Measurements from ENCODE around the gene TSPAN5. TPM values are rescaled to one million over a fixed set of nuclear protein-coding genes. Genes with fewer than 3 reads are reported as not detected.

The TSPAN5 gene
- total RNA-seq, 3 donors from 2014 or later (not counting 1 experiment from before 2014, with no cell fraction given): 6.8 to 13.7 (median 11.4) TPM

DNA sequence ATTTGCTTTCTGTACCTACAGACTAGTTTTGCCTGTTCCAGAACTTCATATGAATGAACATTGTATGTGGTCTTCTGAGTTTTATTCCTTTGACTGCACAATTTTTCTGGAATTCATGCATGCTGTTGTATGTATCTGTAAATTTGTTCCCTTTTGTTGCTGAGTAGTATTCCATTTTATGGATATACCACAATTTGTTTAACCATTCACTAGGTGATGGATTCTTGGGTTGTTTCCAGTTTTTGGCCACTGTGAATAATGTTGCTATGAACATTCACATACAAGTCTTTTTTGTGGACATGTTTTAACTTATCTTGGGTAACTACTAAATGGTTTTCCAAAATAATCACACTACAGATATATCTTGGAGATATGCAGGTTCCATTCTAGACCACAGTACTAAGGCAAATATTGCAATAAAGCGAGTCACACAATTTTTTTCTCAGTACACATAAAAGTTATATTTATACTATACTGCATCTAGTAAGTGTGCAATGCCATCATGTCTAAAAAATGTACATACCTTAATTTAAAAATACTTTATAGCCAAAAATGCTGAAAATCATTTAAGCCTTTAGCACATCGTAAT lies 58.7 kb downstream of the TSPAN5 start:
- H3K36me3 Mint-ChIP-seq: no peaks in the 10 kb centered on the region
- TF ChIP-seq, protein P1, sequence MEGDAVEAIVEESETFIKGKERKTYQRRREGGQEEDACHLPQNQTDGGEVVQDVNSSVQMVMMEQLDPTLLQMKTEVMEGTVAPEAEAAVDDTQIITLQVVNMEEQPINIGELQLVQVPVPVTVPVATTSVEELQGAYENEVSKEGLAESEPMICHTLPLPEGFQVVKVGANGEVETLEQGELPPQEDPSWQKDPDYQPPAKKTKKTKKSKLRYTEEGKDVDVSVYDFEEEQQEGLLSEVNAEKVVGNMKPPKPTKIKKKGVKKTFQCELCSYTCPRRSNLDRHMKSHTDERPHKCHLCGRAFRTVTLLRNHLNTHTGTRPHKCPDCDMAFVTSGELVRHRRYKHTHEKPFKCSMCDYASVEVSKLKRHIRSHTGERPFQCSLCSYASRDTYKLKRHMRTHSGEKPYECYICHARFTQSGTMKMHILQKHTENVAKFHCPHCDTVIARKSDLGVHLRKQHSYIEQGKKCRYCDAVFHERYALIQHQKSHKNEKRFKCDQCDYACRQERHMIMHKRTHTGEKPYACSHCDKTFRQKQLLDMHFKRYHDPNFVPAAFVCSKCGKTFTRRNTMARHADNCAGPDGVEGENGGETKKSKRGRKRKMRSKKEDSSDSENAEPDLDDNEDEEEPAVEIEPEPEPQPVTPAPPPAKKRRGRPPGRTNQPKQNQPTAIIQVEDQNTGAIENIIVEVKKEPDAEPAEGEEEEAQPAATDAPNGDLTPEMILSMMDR (IDR thresholded peaks at IDR 0.05): no peak
- H3K36me3 ChIP-seq (ENCODE audit: control insufficient read depth, insufficient read depth, low read length): no peaks in the 10 kb centered on the region
- H3K4me3 Mint-ChIP-seq: no peak overlapping the region
- H3K4me1 ChIP-seq (ENCODE audit: control insufficient read depth, insufficient read depth, low read length): peaks cover 3% of the 10 kb centered on the region
- no peaks in the 10 kb centered on the region for H3K9me3 Mint-ChIP-seq
- no peak overlapping the region for H3K27ac ChIP-seq (ENCODE audit: low read length)
- H3K27me3 Mint-ChIP-seq (ENCODE audit: low read depth in 2 of 2): no peaks in the 10 kb centered on the region
- intact Hi-C loops (cut with micrococcal nuclease): no loop called here
- WGBS (ENCODE audit: insufficient coverage): 90% methylated on average over 2 of the region's 2 CpGs
- no peak overlapping the region for H3K4me3 ChIP-seq (ENCODE audit: low read length)
- no peaks in the 10 kb centered on the region for H3K27me3 ChIP-seq (ENCODE audit: control insufficient read depth, insufficient read depth, low read length)
- no peaks in the 10 kb centered on the region for H3K9me3 ChIP-seq (ENCODE audit: control insufficient read depth, insufficient read depth, low read length)
- ATAC-seq (no peak), DNase-seq (no peak)
- no peak overlapping the region for H3K27ac Mint-ChIP-seq
- H3K4me1 Mint-ChIP-seq: peaks cover 36 to 38% of the 10 kb centered on the region in 2 donors

DNA sequence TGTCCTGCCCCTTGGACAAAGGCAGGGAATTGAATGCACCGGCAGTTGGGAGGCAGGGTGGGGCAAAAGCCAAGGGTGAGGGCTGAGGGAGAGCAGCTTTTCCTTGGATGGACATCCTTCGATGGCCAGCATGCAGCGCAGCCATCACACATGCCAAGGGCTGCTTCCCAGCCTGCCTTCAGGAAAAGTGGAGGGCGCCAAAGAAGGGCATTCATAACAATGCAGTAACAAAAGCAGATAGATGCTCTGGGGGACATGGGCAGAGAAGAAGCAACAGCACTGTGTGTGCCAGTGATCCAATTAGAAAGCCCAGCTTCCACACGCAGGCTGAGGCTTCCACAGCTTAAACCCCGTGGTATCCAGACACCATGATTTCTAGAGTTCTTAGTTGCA lies 71.5 kb downstream of the TSPAN5 start:
- Mint-ChIP-seq H3K27ac (no peak overlapping the region), H3K27me3 (ENCODE audit: low read depth in 2 of 2) (no peaks in the 10 kb centered on the region), H3K36me3 (no peaks in the 10 kb centered on the region), H3K4me3 (no peak overlapping the region), H3K9me3 (no peaks in the 10 kb centered on the region), H3K4me1 (peaks cover 13 to 22% of the 10 kb centered on the region in 2 donors)
- DNase-seq (no peak), ATAC-seq (no peak)
- Histone ChIP-seq H3K9me3 (ENCODE audit: control insufficient read depth, insufficient read depth, low read length) (no peaks in the 10 kb centered on the region), H3K27ac (ENCODE audit: low read length) (no peak overlapping the region), H3K4me3 (ENCODE audit: low read length) (no peak overlapping the region), H3K36me3 (ENCODE audit: control insufficient read depth, insufficient read depth, low read length) (no peaks in the 10 kb centered on the region), H3K4me1 (ENCODE audit: control insufficient read depth, insufficient read depth, low read length) (no peaks in the 10 kb centered on the region), H3K27me3 (ENCODE audit: control insufficient read depth, insufficient read depth, low read length) (no peaks in the 10 kb centered on the region)
- WGBS (ENCODE audit: insufficient coverage): 98% methylated on average over 6 of the region's 6 CpGs
- intact Hi-C loops (cut with micrococcal nuclease): no loop called here
- TF ChIP-seq, protein P1 (IDR thresholded peaks at IDR 0.05): no peak

DNA sequence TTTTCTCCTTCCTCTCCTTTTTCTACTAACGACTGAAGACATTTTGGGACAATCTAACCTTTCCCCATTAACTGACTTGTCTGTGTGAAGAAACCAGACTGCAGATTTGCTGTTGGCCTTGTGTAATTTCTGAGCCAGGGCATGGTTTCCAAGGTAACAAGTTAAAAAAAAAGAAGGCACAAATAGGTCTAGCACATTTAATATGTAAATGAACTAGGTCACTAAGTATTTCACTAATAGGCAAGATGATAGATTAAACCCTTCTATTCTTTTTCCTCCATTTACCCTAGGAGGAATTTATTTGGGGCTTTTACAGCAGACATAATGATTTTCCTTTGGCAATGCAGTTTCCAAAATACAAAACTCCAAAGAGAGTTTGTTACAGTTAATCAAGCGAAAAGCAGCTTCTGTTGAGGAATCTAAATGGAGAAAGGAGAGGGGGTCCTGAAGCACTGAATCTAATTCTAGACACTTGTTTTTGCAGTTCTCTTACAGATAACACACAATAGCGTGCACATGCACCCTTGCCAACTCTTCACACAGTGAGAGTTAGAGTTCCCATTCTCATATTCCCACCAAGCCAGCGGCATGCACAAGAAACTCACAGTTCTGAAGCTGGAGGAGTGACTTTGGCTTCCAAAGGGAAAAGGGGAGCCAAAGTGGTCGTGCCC lies 72.0 kb downstream of the TSPAN5 start:
- no peaks in the 10 kb centered on the region for H3K27me3 Mint-ChIP-seq (ENCODE audit: low read depth in 2 of 2)
- no peaks in the 10 kb centered on the region for H3K9me3 ChIP-seq (ENCODE audit: control insufficient read depth, insufficient read depth, low read length)
- H3K4me1 Mint-ChIP-seq: peaks cover 13 to 22% of the 10 kb centered on the region in 2 donors
- no peak overlapping the region for H3K4me3 ChIP-seq (ENCODE audit: low read length)
- TF ChIP-seq, protein P1 (IDR thresholded peaks at IDR 0.05): no peak
- H3K4me3 Mint-ChIP-seq: no peak overlapping the region
- intact Hi-C loops (cut with micrococcal nuclease): no loop called here
- no peaks in the 10 kb centered on the region for H3K36me3 Mint-ChIP-seq
- no peak for ATAC-seq
- H3K27me3 ChIP-seq (ENCODE audit: control insufficient read depth, insufficient read depth, low read length): no peaks in the 10 kb centered on the region
- no peaks in the 10 kb centered on the region for H3K36me3 ChIP-seq (ENCODE audit: control insufficient read depth, insufficient read depth, low read length)
- DNase-seq: no peak
- H3K9me3 Mint-ChIP-seq: no peaks in the 10 kb centered on the region
- H3K4me1 ChIP-seq (ENCODE audit: control insufficient read depth, insufficient read depth, low read length): no peaks in the 10 kb centered on the region
- H3K27ac Mint-ChIP-seq: no peak overlapping the region
- WGBS (ENCODE audit: insufficient coverage): 95% methylated on average over 4 of the region's 5 CpGs
- H3K27ac ChIP-seq (ENCODE audit: low read length): no peak overlapping the region

Data from natural killer cell (primary cell).